Measurements from ENCODE around the gene MNT. TPM values are rescaled to one million over a fixed set of nuclear protein-coding genes. Genes with fewer than 3 reads are reported as not detected.

Gene MNT
- total and polyA plus RNA-seq, 2 experiments from 2014 or later: 5.7 to 6.4 TPM

- TF ChIP-seq CTCF (conservative IDR thresholded peaks at IDR 0.05; ENCODE audit: low read depth in 2 of 2): no peak
- TF ChIP-seq CREB1 (CRISPR knock-in tag; IDR thresholded peaks at IDR 0.05; ENCODE audit: low read depth): no peak
- TF ChIP-seq EZH2 (IDR thresholded peaks at IDR 0.05; ENCODE audit: low read depth, unreplicated experiment): no peak
- no peak for TF ChIP-seq NANOG (IDR thresholded peaks at IDR 0.05; ENCODE audit: borderline replicate concordance)
Observed at GRCh38 chr17:2418572-2418971, 17.7 kb upstream of the MNT start (continued).

- Histone ChIP-seq H3K27ac (ENCODE audit: low read depth) (peak overlapping the region; percentile 50), H4K20me1 (replicated peaks; ENCODE audit: insufficient read depth) (peaks cover 19% of the 10 kb centered on the region), H3K27me3 (ENCODE audit: insufficient read depth) (no peaks in the 10 kb centered on the region), H3K79me2 (replicated peaks; ENCODE audit: insufficient read depth) (no peaks in the 10 kb centered on the region; the same call in 1 of the 2 replicates), H3K4me3 (no peak overlapping the region), H3K9me2 (ENCODE audit: insufficient read depth) (no peaks in the 10 kb centered on the region), H3F3A (replicated peaks; ENCODE audit: low read depth) (peaks cover 20% of the 10 kb centered on the region), H3K4me1 (ENCODE audit: insufficient read depth) (no peaks in the 10 kb centered on the region), H2AFZ (no peak overlapping the region), H3K4me2 (no peak overlapping the region), H3K36me3 (ENCODE audit: insufficient read depth) (peaks cover 22% of the 10 kb centered on the region)
- H3K36me3 Mint-ChIP-seq (ENCODE audit: low read depth): peaks cover 47% of the 10 kb centered on the region
- DNase-seq (ENCODE audit: low spot score) (peak; percentile 92), ATAC-seq (peak; percentile 81)
- H3K4me3 Mint-ChIP-seq: no peak overlapping the region; the same call in 2 of the 3 replicates
- TF ChIP-seq CREB1 (CRISPR knock-in tag; IDR thresholded peaks at IDR 0.05; ENCODE audit: low read depth) (no peak), CTCF (conservative IDR thresholded peaks at IDR 0.05; ENCODE audit: low read depth in 2 of 2) (peak; percentile 95 to 98)
- peaks cover 10% of the 10 kb centered on the region for H3K27me3 Mint-ChIP-seq (ENCODE audit: insufficient read depth, low read depth, poor library complexity)
- H3K4me1 Mint-ChIP-seq: peaks cover 2% of the 10 kb centered on the region; the same call in 2 of the 3 replicates
- no peak overlapping the region for H3K27ac Mint-ChIP-seq
- no peaks in the 10 kb centered on the region for H3K9me3 Mint-ChIP-seq
Observed at GRCh38 chr17:2416010-2416734, 15.3 kb upstream of the MNT start.

- peaks cover 2% of the 10 kb centered on the region; the same call in 1 of the 3 replicates for H3K4me1 Mint-ChIP-seq
- H3K4me3 ChIP-seq: no peak overlapping the region
- ATAC-seq (no peak), DNase-seq (ENCODE audit: low spot score) (no peak)
- H3K27ac ChIP-seq (ENCODE audit: low read depth): no peak overlapping the region
- H3F3A ChIP-seq (replicated peaks; ENCODE audit: low read depth): peaks cover 20% of the 10 kb centered on the region
- H3K4me1 ChIP-seq (ENCODE audit: insufficient read depth): no peaks in the 10 kb centered on the region
- no peaks in the 10 kb centered on the region for H3K27me3 ChIP-seq (ENCODE audit: insufficient read depth)
- H3K4me3 Mint-ChIP-seq: no peak overlapping the region
- no peak overlapping the region for H2AFZ ChIP-seq
- H4K20me1 ChIP-seq (replicated peaks; ENCODE audit: insufficient read depth): peaks cover 19% of the 10 kb centered on the region
- H3K4me2 ChIP-seq: no peak overlapping the region
- no peaks in the 10 kb centered on the region; the same call in 1 of the 2 replicates for H3K79me2 ChIP-seq (replicated peaks; ENCODE audit: insufficient read depth)
- no peaks in the 10 kb centered on the region for H3K9me2 ChIP-seq (ENCODE audit: insufficient read depth)
- no peaks in the 10 kb centered on the region for H3K9me3 Mint-ChIP-seq
- peaks cover 6% of the 10 kb centered on the region for H3K27me3 Mint-ChIP-seq (ENCODE audit: insufficient read depth, low read depth, poor library complexity)
- H3K27ac Mint-ChIP-seq: no peak overlapping the region
- peaks cover 44% of the 10 kb centered on the region for H3K36me3 Mint-ChIP-seq (ENCODE audit: low read depth)
- peaks cover 14% of the 10 kb centered on the region; the same call in 1 of the 2 replicates for H3K36me3 ChIP-seq (ENCODE audit: insufficient read depth)
- TF ChIP-seq REST (IDR thresholded peaks at IDR 0.05; ENCODE audit: unreplicated experiment): no peak
Observed at GRCh38 chr17:2415081-2415480, 14.2 kb upstream of the MNT start.
